Measurements from ENCODE around the gene ASZ1.

The ASZ1 gene

GRCh38 chr7:117333168-117333567 is 94.1 kb downstream of the ASZ1 start:
- no peak for DNase-seq (ENCODE audit: low spot score)
- in situ Hi-C loops (cut with MboI; ENCODE audit: low pct_unique_long_range_greater_than_20kb, low sequenced_read_pairs, unreplicated experiment) = no loop called here
- TF ChIP-seq, protein P1, sequence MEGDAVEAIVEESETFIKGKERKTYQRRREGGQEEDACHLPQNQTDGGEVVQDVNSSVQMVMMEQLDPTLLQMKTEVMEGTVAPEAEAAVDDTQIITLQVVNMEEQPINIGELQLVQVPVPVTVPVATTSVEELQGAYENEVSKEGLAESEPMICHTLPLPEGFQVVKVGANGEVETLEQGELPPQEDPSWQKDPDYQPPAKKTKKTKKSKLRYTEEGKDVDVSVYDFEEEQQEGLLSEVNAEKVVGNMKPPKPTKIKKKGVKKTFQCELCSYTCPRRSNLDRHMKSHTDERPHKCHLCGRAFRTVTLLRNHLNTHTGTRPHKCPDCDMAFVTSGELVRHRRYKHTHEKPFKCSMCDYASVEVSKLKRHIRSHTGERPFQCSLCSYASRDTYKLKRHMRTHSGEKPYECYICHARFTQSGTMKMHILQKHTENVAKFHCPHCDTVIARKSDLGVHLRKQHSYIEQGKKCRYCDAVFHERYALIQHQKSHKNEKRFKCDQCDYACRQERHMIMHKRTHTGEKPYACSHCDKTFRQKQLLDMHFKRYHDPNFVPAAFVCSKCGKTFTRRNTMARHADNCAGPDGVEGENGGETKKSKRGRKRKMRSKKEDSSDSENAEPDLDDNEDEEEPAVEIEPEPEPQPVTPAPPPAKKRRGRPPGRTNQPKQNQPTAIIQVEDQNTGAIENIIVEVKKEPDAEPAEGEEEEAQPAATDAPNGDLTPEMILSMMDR (IDR thresholded peaks at IDR 0.05; ENCODE audit: extremely low read depth, insufficient read depth, missing control alignments) = no peak

DNA sequence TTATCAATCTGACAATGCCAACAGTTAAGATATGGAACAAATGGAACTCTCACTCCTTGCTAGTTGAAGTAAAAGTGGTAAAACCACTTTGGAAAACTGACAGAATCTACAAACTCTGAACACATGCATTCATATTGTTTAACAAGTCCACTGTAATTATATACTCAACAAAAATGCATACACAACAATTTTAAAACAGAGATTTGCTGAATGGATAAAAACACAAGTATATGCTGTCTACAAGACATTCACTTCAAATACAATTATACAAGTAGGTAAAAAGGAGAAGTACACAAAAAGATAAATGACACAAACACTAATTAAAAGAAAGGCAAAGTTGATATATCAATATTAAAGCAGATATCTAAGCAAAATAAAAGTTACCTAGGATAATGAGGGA is 95.3 kb downstream of the ASZ1 start:
- in situ Hi-C loops (cut with MboI; ENCODE audit: low pct_unique_long_range_greater_than_20kb, low sequenced_read_pairs, unreplicated experiment) = no loop called here
- TF ChIP-seq, protein P1 (IDR thresholded peaks at IDR 0.05; ENCODE audit: extremely low read depth, insufficient read depth, missing control alignments) = no peak
- no peak for DNase-seq (ENCODE audit: low spot score)

DNA sequence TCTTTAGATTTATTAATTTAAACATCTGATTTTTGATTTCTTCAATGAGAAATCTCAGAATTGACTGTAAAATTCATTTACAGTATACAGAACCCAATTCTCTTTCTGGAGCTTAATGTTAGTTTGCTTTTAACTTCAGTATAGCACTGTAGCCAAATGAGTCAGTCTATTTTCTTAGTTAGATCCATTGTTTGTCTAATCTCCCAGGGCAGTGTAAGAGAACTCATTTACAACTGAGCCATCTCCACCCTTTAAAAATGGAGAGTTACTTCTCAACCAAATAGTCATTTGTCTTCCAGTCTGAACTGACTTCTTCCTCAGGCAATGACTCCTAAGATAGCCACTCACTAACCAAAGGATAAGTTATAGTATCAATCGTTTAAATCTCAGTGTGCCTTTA is 101.5 kb downstream of the ASZ1 start:
- in situ Hi-C loops (cut with MboI; ENCODE audit: low pct_unique_long_range_greater_than_20kb, low sequenced_read_pairs, unreplicated experiment) = no loop called here
- TF ChIP-seq, protein P1 (IDR thresholded peaks at IDR 0.05; ENCODE audit: extremely low read depth, insufficient read depth, missing control alignments) = no peak
- no peak for DNase-seq (ENCODE audit: low spot score)

- no peak for DNase-seq (ENCODE audit: low spot score)
- TF ChIP-seq, protein P1 (IDR thresholded peaks at IDR 0.05; ENCODE audit: extremely low read depth, insufficient read depth, missing control alignments) = no peak
- in situ Hi-C loops (cut with MboI; ENCODE audit: low pct_unique_long_range_greater_than_20kb, low sequenced_read_pairs, unreplicated experiment) = no loop called here
These were observed 102.3 kb downstream of the ASZ1 start for GRCh38 chr7:117324960-117325359.

- TF ChIP-seq, protein P1 (IDR thresholded peaks at IDR 0.05; ENCODE audit: extremely low read depth, insufficient read depth, missing control alignments) = no peak
- in situ Hi-C loops (cut with MboI; ENCODE audit: low pct_unique_long_range_greater_than_20kb, low sequenced_read_pairs, unreplicated experiment) = no loop called here
- DNase-seq (ENCODE audit: low spot score) = peak; percentile 55
These were observed 103.2 kb downstream of the ASZ1 start for GRCh38 chr7:117323851-117324711.

GRCh38 chr7:117323305-117323850 is 103.9 kb downstream of the ASZ1 start:
- TF ChIP-seq, protein P1 (IDR thresholded peaks at IDR 0.05; ENCODE audit: extremely low read depth, insufficient read depth, missing control alignments) = no peak
- peak; percentile 38 for DNase-seq (ENCODE audit: low spot score)
- in situ Hi-C loops (cut with MboI; ENCODE audit: low pct_unique_long_range_greater_than_20kb, low sequenced_read_pairs, unreplicated experiment) = no loop called here
